ENCODE data around the gene RPS25. TPM values are rescaled to one million over a fixed set of nuclear protein-coding genes. Genes with fewer than 3 reads are reported as not detected.
A peak's percentile ranks its signal among the peaks of the same experiment; 100 is the strongest.

Gene RPS25
- total and polyA plus RNA-seq, 9 of the 15 experiments (the other 6 are each of a cell fraction or from before 2014, with no cell fraction given): 1,553 to 5,486 (median 2,471) TPM

DNA sequence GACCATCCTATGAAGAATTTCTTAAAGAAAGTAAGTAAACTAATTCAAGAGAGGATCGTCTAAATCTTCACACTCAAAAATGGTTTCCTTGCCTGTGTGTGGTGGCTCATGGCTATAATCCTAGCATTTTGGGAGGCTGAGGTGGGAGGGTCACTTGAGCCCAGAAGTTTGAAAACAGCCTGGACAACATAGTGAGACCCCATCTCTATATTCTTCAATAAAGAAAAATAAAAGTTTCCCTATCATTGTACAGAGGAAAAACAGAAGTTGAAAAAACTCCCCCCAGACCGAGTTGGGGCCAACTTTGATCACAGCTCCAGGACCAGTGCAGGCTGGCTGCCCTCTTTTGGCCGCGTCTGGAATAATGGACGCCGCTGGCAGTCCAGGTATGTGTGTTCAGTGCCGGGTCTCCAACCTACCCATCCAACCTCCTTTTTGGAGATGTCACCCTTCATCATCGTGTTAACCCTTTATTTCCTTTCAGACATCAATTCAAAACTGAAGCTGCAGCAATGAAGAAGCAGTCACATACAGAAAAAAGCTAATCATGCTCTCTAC is 3.0 kb downstream of the RPS25 start (continued):
- TF ChIP-seq, protein P1, sequence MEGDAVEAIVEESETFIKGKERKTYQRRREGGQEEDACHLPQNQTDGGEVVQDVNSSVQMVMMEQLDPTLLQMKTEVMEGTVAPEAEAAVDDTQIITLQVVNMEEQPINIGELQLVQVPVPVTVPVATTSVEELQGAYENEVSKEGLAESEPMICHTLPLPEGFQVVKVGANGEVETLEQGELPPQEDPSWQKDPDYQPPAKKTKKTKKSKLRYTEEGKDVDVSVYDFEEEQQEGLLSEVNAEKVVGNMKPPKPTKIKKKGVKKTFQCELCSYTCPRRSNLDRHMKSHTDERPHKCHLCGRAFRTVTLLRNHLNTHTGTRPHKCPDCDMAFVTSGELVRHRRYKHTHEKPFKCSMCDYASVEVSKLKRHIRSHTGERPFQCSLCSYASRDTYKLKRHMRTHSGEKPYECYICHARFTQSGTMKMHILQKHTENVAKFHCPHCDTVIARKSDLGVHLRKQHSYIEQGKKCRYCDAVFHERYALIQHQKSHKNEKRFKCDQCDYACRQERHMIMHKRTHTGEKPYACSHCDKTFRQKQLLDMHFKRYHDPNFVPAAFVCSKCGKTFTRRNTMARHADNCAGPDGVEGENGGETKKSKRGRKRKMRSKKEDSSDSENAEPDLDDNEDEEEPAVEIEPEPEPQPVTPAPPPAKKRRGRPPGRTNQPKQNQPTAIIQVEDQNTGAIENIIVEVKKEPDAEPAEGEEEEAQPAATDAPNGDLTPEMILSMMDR (IDR thresholded peaks at IDR 0.05 in 2 of 3, conservative IDR thresholded peaks at IDR 0.05 in 1 of 3; ENCODE audit: insufficient read depth in 2 of 3, low read depth in 1 of 3, low read length in 3 of 3): peak; percentile 7 to 49 (median 47); a peak in 5 of 6 replicates
- TF ChIP-seq EZH2 (IDR thresholded peaks at IDR 0.05; ENCODE audit: borderline replicate concordance, low read depth, low read length) (no peak), RUNX1 (IDR thresholded peaks at IDR 0.05; ENCODE audit: low read depth) (no peak), MEF2A (IDR thresholded peaks at IDR 0.05; ENCODE audit: control insufficient read depth, low read depth, low read length) (no peak), ZBTB7A (IDR thresholded peaks at IDR 0.05; ENCODE audit: borderline replicate concordance, control insufficient read depth, low read depth, low read length) (no peak), ZSCAN29 (IDR thresholded peaks at IDR 0.05) (no peak), DNMT1 (IDR thresholded peaks at IDR 0.05) (no peak), KLF13 (tag; IDR thresholded peaks at IDR 0.05; ENCODE audit: borderline replicate concordance, low read depth) (0 out of 2 replicates have a peak, but pooled peaks have one; percentile 31), ZNF75A (CRISPR knock-in tag; IDR thresholded peaks at IDR 0.05) (no peak), IFI16 (CRISPR knock-in tag; IDR thresholded peaks at IDR 0.05) (no peak), SUPT5H (IDR thresholded peaks at IDR 0.05) (peak; percentile 55), POLR2A (conservative IDR thresholded peaks at IDR 0.05) (peak; percentile 40; the same call in 1 of the 2 replicates), POLR2AphosphoS5 (IDR thresholded peaks at IDR 0.05; ENCODE audit: control insufficient read depth, insufficient read depth, low read depth, low read length) (peak; percentile 61; the same call in 1 of the 2 replicates), RBM25 (IDR thresholded peaks at IDR 0.05; ENCODE audit: low read depth, low read length, severe bottlenecking) (peak; percentile 39)
- TF ChIP-seq, protein P2, sequence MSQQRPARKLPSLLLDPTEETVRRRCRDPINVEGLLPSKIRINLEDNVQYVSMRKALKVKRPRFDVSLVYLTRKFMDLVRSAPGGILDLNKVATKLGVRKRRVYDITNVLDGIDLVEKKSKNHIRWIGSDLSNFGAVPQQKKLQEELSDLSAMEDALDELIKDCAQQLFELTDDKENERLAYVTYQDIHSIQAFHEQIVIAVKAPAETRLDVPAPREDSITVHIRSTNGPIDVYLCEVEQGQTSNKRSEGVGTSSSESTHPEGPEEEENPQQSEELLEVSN (IDR thresholded peaks at IDR 0.05; ENCODE audit: borderline replicate concordance in 1 of 2, extremely low read depth in 1 of 2, insufficient read depth in 1 of 2, insufficient read length in 1 of 2, low read depth in 1 of 2, low read length in 1 of 2, poor library complexity in 1 of 2, severe bottlenecking in 1 of 2): no peak
- TF ChIP-seq, protein P3, sequence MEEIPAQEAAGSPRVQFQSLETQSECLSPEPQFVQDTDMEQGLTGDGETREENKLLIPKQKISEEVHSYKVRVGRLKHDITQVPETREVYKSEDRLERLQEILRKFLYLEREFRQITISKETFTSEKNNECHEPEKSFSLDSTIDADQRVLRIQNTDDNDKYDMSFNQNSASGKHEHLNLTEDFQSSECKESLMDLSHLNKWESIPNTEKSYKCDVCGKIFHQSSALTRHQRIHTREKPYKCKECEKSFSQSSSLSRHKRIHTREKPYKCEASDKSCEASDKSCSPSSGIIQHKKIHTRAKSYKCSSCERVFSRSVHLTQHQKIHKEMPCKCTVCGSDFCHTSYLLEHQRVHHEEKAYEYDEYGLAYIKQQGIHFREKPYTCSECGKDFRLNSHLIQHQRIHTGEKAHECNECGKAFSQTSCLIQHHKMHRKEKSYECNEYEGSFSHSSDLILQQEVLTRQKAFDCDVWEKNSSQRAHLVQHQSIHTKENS (CRISPR knock-in tag; IDR thresholded peaks at IDR 0.05): no peak
- TF ChIP-seq, protein P4, sequence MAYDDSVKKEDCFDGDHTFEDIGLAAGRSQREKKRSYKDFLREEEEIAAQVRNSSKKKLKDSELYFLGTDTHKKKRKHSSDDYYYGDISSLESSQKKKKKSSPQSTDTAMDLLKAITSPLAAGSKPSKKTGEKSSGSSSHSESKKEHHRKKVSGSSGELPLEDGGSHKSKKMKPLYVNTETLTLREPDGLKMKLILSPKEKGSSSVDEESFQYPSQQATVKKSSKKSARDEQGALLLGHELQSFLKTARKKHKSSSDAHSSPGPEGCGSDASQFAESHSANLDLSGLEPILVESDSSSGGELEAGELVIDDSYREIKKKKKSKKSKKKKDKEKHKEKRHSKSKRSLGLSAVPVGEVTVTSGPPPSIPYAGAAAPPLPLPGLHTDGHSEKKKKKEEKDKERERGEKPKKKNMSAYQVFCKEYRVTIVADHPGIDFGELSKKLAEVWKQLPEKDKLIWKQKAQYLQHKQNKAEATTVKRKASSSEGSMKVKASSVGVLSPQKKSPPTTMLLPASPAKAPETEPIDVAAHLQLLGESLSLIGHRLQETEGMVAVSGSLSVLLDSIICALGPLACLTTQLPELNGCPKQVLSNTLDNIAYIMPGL (CRISPR knock-in tag; IDR thresholded peaks at IDR 0.05): no peak
- TF ChIP-seq, protein P5, sequence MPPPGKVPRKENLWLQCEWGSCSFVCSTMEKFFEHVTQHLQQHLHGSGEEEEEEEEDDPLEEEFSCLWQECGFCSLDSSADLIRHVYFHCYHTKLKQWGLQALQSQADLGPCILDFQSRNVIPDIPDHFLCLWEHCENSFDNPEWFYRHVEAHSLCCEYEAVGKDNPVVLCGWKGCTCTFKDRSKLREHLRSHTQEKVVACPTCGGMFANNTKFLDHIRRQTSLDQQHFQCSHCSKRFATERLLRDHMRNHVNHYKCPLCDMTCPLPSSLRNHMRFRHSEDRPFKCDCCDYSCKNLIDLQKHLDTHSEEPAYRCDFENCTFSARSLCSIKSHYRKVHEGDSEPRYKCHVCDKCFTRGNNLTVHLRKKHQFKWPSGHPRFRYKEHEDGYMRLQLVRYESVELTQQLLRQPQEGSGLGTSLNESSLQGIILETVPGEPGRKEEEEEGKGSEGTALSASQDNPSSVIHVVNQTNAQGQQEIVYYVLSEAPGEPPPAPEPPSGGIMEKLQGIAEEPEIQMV (tag; conservative IDR thresholded peaks at IDR 0.05; ENCODE audit: low read depth): no peak

Data from K562 (cell line).